DMS53 treated with DMSO at 0.1 percent for 48 hours (cell line): ENCODE measurements around the gene CIITA.
A peak's percentile ranks its signal among the peaks of the same experiment; 100 is the strongest.
"Not testable (repeated sequence)": the region's sequence is repeated elsewhere in the genome, so short reads cannot be mapped to it uniquely, and the experiment has no call there.

ENCODE experiments used
- DNase-seq: peaks from one replicate; lab custom pipeline; 2025; ENCODE audit not compliant: unreplicated experiment; lab: John Stamatoyannopoulos, UW

Gene CIITA

DNA sequence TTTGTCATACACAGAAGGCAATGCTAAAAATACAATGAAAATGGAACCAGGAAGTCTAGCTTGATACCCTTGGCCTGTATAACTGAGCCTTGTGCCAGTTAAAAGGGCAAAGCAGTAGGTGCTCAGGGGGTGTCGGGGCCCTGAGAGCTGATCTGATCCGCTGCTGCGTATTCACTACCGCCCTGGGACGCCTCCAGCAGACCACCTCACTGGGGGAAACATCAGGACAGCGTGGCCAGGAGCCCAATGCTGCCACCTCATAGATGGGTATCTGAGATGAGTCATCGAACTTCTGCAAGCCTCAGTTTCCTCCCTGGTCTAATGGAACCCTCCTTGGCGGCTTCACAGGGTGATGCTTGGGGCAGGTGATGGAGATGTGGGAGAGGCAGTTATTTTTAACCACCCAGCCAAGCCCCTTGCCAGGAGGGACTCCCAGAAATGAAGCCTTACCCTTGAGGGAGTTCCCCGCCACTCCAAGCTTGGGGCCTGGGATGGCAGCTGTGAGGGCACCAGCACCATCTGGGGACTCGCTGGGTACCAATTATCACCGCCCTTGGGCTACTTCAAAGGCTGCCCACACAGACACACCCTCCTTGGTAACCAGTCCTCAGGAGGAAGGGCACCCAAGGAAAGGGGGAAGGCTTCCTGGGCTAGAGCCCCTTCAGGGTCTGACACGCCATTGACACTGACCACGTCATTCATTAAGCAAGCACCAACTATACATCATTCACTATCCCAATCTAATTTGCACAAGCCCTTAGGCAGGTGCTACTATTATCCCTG, 57.5 kb downstream of the CIITA start:
- no peak for DNase-seq

DNA sequence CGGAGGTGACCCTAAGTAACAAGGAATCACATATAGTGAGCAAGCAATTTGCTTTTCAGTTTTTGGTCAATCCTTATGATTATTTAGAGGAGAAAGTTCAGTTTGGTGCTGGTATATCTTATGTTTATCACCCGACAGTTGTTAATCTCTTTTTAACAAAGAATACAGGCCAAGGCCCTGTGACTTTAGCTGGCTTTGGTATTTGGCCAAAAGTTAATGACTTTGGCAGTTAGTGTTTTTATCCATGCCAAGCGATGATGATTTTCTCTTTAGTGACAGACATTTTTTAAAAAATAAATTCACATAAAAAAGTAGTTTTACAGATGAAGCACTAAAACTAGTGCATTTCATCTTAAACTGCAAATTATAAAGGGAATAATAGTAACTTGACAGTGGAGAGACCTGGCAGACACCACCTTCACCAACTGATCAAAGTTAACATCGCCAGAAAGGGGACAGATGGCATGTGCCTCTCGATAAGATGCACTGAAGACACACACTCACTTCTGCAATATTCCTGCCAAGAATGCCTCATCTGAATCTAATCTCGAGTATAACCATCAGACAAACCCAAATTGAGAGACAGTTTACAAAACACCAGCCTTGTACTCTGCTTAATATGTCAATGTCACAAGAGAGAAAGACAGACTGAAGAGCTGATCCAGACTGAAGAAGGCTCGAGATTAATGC, 58.4 kb downstream of the CIITA start:
- no peak for DNase-seq

DNA sequence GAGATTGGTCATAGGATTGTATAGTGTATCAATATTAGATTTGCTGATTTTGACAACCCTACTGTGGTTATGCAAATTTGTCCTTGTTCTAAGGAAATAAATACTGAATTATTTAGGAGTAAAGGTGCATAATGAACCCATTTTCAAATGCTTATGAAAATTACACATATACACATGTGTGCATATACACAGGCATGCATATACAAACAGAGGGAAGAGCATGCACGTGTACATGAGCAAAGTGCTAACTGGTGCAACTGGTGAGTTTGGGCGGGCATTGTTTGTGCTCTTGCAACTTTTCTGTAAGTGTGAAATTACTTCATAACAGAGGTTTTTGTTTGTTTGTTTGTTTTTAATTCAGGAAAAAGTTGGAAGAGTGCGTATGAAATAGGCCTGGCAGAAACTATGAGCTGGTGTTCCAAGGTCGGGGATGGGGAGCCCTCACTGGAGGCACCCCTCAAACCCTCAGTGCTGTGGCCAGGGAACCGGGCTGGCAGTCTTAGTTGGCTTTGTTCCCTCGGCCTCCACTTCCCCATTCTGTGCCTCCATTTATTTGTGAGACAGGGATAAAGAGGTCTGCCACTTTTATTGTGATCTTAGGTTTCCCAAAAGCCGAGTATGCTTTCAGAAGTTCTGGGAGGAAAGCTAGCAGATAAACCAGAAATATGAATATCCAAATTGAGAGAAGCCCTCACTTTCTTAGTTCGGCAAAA, 59.4 kb downstream of the CIITA start:
- no peak for DNase-seq

DNA sequence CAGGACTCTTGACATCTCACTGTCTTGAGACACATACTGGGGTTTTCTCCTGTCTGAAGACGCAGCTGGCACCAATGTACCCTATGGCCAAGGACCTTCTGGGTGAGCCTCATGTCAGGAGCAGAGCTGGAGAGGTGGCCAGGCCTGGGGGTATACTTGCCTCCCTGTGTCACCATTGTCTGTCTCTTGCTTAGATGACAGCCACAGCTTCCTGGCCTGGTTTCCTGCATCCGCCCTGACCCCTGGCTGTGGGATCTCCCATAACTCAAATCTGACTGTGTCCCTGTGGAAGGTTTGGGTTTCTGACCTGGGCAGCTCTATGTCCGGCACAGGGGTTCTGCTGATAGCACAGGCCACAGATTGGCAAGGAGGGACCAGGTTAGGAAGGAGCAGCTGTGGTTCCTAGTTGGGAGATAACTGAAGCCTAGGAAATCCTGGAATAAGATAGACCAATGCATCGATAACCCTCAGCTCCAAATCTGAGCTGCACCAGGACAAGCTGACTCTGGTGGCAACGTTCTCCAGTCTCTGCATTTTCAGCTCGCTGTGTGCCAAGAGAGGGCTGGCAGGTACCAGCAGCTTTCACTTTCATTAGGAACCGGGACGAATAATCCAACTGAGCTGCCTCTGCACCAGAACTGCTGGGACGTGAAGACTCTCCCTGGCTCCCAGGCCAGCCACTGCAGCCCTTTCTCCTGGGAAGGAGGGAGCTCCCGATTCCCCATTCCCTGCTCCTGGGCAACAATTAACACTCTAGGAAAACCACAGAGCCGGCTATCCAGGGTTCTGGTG, 60.3 kb downstream of the CIITA start:
- no peak for DNase-seq

DNA sequence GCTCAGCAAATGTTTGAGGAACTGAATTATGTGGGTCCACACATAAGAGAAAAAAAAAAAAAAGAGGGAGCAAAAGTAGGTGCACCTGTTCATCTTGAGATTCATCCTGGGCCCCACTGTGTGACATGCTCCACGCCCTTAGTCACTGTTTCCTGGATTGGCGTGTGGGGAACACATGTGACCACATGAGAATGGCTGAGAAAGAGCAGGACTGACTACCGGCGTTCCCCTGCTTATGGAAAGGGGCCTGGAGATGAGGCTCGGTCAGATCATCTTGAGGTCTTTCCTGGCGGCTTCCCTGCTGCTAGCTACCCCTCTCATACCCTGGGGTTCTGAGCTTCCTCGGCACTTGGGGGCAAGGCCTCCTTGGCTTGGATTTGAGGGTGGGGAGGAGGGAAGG, 61.3 kb downstream of the CIITA start:
- no peak for DNase-seq

DNA sequence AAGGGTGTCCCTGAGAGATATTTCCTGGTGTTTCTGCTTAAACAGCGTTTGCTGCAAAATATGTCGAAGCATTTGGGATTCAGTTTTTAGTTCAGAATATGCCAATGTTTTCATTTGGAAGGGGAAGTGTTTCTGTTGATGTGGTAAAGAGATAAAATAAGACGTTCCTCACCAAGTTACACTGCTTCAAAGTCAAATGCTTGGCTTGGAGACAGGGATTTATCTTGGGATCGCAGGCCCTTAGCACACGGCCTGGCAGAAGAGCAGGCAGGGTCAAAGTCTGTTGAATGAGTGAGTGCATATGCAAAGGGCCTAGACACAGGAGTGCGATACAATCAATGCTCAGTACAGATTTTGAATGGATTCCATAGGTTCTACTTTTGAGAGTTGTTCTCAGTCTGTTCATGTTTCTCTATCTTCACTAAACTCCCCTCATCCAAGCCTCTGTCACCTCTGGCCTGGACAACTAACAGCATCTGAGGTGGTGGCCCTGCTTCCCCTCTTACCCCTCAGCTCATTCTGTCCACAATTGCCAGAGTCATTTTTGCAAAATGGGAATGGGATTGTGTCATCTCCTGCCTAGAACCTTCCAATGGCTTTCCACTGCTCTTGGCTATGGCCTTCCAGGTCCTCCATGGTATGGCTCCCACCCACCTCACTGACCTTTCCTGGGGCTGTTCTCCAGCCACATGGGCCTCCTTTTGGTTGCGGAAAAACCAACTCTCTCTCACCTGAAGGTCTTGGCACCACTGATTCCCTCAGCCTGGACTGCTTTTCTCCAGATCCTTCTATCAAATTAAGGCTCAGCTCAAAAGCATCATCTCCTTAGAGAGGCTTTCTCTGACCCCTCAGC, 62.0 kb downstream of the CIITA start:
- DNase-seq = no peak

DNA sequence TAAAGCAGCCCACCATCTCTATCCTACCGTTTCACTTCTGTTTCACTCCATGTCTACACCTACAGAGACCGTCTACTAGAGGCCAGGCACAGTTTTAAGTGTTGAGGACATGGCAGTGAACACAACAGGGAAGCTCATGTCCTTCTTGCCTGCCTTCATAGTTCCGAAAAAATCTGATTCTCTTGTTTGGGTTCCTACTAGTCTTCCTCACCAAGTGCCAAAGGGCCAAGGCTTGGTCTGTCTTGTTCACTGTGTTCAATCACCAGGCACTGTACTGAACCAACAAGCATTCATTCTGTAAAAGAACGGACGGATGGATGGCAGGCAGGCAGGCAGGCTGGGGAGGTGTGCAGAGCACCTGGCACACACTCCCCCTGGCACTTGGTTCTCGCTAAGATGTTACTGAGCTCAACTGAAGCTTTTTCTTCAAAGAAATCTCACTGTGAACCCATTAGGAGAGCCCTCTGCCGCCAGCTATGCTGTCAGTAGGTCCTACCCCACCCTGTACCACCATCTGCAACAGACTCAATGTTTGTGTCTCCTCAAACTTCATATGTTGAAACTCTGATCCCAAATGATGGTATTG, 62.7 kb downstream of the CIITA start:
- no peak for DNase-seq

DNA sequence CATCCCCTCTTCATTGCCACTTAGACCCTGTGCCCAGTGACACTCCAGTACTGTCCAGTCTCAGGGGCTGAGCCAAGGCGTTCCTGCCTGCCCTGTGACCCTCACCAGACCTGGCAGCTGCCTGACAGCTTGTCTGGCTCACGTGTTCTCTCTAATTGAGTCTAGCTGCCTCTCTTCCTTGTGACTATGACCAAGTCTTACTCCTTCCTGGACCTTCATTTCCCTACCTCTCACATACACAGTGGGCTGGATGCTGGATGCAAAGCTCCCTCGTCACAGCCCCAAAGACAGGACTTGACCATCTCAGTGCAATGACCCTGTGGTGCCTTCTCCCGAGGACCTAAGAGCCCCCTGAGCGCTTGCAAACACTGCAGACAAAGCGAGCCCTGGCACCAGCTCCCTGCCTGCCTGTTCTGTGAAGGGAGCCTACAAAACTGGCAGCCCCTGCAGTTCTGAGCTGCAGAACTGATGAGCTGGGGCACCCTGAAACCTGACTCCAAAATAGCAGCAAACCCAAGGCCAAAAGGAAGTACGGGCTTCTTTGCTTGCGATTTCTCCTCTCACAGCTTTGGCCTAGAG, 63.6 kb downstream of the CIITA start:
- DNase-seq = no peak

DNA sequence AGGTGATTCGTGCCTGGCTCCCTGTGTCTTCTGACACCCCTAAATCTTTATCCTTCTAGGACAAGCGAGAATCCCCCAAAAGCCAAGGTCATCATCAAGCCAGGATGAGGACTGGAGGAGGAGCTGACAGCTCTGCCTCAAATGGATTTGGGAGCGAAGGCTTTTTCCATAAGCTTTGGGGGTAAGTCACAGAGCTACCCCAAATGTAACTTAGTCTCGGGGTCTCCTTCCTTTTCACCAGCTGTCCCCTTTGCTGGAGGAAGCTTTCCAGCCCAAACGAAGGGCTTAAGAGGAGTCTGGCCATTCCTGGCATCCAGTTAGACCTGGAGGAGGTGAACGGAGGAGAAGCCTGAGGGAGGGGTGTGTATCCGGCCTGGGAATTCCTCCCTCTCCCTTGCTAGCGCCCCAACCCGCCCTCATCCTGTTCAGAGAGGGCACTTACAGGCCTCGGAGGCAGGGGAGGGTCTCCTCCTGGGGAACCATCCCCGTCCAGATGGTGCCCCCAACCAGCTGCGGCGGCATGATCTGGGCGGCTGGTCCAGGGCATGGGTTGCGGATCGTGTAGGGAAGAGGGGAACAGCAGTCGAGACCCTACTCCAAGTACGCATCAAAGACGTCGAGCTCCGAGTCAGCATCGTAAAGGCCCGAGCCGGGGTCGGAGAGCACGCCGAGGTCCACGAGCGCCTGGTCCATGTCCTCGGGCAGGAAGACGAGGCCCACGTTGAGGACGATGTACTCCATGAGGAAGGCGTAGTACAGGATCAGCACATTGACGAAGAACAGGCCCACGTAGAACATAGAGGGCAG, 64.3 kb downstream of the CIITA start:
- DNase-seq = no peak

DNA sequence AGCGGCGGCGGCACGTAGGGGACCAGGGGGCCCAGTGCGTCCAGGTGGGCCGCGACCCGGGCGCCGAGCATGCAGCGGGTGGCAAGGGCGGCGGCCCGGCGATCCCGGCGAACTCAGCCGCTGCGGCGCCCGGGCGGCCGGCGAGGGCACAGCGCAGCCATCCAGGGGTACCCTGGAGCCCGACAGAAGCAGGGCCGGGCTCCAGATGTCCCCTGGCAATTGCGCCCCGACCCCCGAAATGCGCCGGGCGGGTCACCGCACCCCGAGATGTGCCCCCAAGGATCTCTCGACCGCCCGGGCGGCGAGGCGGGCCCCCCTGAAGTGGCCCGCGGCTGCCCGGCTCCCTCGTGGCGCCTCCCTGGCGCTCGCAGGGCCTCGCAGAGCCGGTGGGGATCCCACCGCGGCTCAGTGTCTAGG, 64.9 kb downstream of the CIITA start:
- not testable (repeated sequence) for DNase-seq

DNA sequence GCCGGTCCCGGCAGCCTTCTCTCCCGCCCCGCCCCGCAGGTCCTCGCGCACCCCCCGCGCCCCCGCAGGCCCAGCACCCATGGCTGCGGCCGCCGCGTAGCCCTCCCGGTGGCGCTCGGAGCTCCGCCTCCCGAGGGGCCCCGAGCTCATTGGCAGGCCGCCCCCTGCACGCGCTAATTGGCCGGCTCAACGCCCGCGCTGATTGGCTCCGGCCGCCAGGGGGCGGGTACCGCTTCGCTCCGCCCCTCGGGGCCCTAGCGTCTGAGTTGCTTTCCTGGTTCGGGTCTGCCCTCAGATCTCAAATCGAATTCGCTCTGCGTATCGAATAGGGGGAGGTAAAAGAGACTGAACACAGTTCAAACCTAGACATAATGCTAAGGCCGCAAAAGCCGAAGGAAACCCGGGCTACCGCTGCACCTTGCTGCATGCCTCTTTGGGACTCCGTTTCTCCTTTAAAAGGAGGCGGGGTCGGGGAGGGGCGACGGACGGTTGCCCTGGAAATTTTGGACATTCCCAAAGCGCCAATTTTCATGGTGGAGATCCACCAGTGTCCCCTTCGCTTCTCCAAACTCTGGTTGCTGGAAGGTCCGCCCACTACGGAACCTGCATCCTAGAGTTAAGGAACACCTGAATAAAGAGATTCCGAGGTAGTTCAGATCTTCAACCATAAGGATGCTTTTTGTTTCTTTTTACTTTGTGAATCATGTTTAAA, 65.5 kb downstream of the CIITA start, which contains the start of gene DEXI:
DEXI (minus strand) TSS at position 117 of the 712 bp plus-strand sequence. CDS start 463 bp downstream, outside the sequence.
- DNase-seq = peak; percentile 65

DNA sequence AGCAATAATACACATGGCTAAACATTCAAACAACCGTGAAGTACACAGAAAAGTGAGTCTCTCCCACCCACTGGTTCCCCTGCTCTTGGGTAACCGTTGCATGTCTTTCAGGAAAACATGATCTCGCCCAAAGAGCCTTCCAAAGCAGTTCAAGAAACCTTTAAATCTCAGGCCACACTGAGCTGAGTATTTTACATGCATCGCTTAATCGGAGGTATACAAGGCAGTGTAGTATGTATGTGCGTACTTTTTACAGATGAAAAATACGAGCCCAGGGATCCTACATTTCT, 66.0 kb downstream of the CIITA start:
- no peak for DNase-seq

DNA sequence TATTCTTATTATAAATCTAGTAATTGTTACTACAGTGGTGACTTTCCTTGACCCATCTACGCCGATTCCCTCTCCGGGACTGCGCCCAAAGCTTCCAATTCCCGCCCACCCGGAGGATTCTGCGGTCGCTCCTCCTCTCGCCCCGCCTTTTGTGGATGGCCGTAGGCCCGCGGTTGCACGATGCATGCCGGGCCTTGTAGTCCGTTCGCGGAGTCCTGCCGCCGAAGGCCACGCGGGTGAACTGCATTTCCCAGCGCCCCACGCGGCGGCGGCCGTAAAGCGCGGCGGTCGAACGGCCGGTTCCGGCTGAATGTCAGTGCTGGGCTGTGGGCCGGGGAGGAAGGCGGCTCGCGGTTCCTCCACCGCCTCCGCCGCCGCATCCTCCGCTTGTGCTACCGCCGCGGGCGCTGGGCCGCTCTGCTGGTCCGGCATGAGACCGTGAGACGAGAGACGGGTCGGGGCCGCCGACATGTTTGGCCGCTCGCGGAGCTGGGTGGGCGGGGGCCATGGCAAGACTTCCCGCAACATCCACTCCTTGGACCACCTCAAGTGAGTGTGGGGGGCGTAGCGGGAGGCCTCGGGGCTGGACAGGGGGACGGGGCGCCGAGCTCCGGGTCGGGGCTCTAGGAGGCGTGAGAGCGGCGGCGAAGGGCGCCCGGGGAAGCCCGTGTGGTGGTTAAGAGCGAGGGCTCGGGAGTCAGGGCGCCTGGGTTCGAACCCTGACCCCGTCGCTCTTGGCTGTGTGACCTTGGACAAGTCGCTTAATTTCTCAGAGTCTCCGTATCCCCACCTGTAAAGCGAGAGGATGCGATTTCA, 67.5 kb downstream of the CIITA start, which contains the start of gene CLEC16A:
CLEC16A (plus strand) TSS at position 316 of the 816 bp plus-strand sequence; CDS start at position 470, 154 bp downstream.
- peak; percentile 80 for DNase-seq

DNA sequence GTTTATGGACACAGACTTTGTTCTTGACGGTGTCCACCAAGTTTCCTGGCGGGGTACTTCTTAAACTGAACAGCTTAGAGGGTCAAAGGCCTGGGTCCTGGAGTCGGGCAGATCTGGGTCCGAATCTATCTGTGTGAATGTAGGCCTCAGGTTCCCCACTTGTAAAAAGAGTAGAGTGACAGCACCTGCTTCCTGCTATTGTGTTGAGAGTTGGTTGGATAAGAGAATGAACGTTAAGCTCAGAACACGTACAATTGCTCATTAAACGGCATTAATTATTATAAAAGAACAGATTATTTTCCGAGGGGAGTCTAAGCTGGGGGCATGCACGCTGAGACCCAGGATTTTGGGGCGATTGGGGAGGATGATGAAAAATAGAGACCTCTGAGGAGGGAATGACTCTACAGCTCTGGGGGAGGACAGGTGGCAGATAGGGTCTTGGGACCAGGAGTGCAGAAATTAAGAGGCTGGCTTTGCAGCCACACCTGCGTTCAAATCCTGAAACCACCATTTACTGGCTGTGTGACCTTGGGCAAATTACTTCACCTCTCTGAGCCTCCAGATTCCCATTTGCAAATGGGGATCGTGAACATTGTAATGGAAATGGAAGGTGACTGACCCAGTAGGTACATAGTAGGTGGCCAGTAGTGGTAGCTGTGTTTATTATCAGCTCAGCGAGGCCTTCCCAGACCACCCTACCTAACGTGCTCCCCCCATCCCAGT, 68.2 kb downstream of the CIITA start:
- no peak for DNase-seq

DNA sequence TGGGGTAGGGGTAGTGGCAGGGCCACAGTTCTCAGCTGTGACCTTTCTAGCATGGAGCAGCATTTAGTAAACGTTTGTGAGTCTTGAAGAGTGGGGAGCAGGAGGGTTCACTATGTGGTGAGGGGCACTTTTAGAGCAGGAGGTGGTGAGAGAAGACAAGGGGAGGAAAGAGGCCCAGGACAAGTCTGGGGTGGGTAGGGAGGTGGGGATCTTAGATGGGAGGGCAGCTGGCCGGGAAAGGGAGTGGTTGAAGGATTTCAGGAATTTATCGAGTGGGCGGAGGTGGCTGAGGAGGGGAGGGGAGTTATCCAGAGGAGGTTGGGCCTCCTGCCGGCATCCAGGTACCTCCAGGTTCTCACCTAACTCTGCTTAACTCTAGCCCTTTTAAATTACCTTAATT, 69.3 kb downstream of the CIITA start:
- no peak for DNase-seq

DNA sequence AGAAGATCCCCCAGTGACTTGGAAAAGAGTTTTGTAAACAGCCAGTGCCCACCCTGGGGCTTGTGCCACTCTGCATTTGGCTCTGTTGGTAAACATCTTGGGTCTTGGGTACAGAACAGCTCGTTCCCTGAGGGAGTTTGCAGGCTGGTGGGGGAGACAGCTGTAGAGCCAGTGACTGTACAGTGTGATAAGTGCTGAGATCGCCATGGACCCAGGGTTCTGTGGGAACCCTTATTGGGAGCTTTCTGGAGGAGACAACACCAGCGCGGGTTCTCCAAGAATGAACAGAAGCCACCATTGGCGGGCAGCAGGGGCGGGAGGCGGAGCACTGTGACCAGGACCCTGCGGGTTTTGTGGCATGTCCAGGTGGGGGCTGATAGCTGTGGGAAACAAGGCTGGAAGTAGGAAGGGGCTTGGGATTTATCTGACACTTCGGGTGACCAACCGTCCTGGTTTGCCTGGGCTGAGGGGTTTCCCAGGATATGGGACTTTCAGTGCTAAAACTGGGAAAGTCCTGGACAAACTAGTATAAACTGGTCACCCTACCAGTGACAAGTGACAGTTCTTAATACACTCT, 70.3 kb downstream of the CIITA start:
- no peak for DNase-seq
